GM19025 (cell line): Measurements from ENCODE around the gene PTPRE.

Source experiments
- ATAC-seq: cut with Tn5 transposase; IDR thresholded peaks from one replicate; pipeline ENCODE4 v1.9.1; 2021; ENCODE audit warnings: mild to moderate bottlenecking, low read depth, moderate library complexity; ENCODE audit not compliant: unreplicated experiment

Gene PTPRE

GRCh38 chr10:127997271-127997670, 90.4 kb downstream of the PTPRE start:
- no peak for ATAC-seq

- ATAC-seq: no peak
These were observed 91.0 kb downstream of the PTPRE start for GRCh38 chr10:127997937-127998336.

- ATAC-seq: no peak
These were observed 91.7 kb downstream of the PTPRE start for GRCh38 chr10:127998501-127999144.

GRCh38 chr10:127999297-128000129, 92.6 kb downstream of the PTPRE start:
- no peak for ATAC-seq

GRCh38 chr10:128000471-128001362, 93.8 kb downstream of the PTPRE start:
- no peak for ATAC-seq

GRCh38 chr10:128001363-128001745, 94.5 kb downstream of the PTPRE start:
- ATAC-seq: no peak

GRCh38 chr10:128001849-128002248, 94.9 kb downstream of the PTPRE start:
- ATAC-seq: no peak

- no peak for ATAC-seq
These were observed 96.6 kb downstream of the PTPRE start for GRCh38 chr10:128003521-128003920.

- ATAC-seq: no peak
These were observed 99.0 kb downstream of the PTPRE start for GRCh38 chr10:128005858-128006257.

- ATAC-seq: no peak
These were observed 100.2 kb downstream of the PTPRE start for GRCh38 chr10:128007056-128007455.

- ATAC-seq: no peak
These were observed 101.1 kb downstream of the PTPRE start for GRCh38 chr10:128007971-128008370.

- no peak for ATAC-seq
These were observed 101.8 kb downstream of the PTPRE start for GRCh38 chr10:128008521-128009250.

GRCh38 chr10:128009372-128010126, 102.6 kb downstream of the PTPRE start:
- no peak for ATAC-seq

GRCh38 chr10:128011059-128011979, 104.4 kb downstream of the PTPRE start:
- peak; percentile 77 for ATAC-seq

GRCh38 chr10:128013626-128014025, 106.7 kb downstream of the PTPRE start:
- ATAC-seq: no peak

- ATAC-seq: no peak
These were observed 107.3 kb downstream of the PTPRE start for GRCh38 chr10:128014236-128014635.

- ATAC-seq: no peak
These were observed 109.6 kb downstream of the PTPRE start for GRCh38 chr10:128016423-128017060.

GRCh38 chr10:128017822-128018221, 110.9 kb downstream of the PTPRE start:
- no peak for ATAC-seq
